ENCODE measurements around the gene EME1. TPM values are rescaled to one million over a fixed set of nuclear protein-coding genes. Genes with fewer than 3 reads are reported as not detected.

EME1 gene
- total RNA-seq, 2 donors from 2014 or later, result 14.1 to 26.8 TPM

DNA sequence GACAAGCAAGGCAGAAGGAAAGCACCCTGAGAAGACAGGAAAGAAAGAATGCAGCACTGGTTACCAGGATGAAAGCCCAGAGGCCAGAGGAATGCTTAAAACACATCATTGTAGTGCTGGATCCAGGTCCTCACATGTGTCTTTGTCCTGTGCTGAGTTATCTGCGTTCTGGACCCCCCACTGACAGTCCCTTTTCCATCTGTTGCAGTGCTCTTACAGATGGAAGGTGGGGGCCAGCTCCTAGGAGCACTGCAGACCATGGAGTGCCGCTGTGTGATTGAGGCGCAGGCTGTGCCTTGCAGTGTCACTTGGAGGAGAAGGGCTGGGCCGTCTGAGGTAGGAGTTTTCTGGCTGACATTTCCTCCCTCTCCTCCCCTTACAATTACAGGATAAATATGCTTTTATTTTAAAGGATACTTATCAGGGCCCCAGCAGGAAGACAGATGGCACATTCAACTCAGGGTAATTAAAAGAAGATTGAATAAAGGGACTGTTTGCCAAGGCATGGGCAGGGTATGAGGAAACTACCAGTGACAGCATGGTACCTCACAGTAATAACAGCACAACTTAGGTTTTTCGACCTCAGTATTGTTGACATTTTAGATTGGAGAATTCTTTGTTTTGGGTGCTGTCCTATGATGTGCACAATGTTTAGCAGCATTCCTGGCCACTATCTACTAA, 3.0 kb downstream of the EME1 start:
- no peak overlapping the region for H3K4me3 Mint-ChIP-seq
- Histone ChIP-seq H3K27ac (ENCODE audit: low read depth, low read length) (no peak overlapping the region), H3K27me3 (ENCODE audit: control insufficient read depth, insufficient read depth, low read length, poor library complexity, severe bottlenecking) (no peaks in the 10 kb centered on the region), H3K36me3 (ENCODE audit: control insufficient read depth, insufficient read depth, low read length) (peaks cover 37% of the 10 kb centered on the region), H3K9ac (ENCODE audit: extremely low read depth, low read length, poor library complexity, severe bottlenecking) (no peak overlapping the region), H3K4me3 (ENCODE audit: low read length) (no peak overlapping the region), H3K4me1 (ENCODE audit: control insufficient read depth, insufficient read depth, low read length) (peaks cover 5% of the 10 kb centered on the region), H3K9me3 (ENCODE audit: control insufficient read depth, low read length) (no peaks in the 10 kb centered on the region)
- H3K4me1 Mint-ChIP-seq, result peaks cover 6% of the 10 kb centered on the region
- DNase-seq, result no peak
- TF ChIP-seq CTCF (conservative IDR thresholded peaks at IDR 0.05), result no peak
- H3K9me3 Mint-ChIP-seq, result no peaks in the 10 kb centered on the region
- 91 to 100% methylated on average over 1 to 5 of the region's 5 CpGs for WGBS, 2 experiments (ENCODE audit: insufficient coverage in 1 of 2, insufficient read length in 1 of 2)
- H3K27ac Mint-ChIP-seq, result no peak overlapping the region
- H3K36me3 Mint-ChIP-seq (ENCODE audit: low read depth), result peaks cover 21% of the 10 kb centered on the region
- H3K27me3 Mint-ChIP-seq (ENCODE audit: insufficient read depth), result no peaks in the 10 kb centered on the region

DNA sequence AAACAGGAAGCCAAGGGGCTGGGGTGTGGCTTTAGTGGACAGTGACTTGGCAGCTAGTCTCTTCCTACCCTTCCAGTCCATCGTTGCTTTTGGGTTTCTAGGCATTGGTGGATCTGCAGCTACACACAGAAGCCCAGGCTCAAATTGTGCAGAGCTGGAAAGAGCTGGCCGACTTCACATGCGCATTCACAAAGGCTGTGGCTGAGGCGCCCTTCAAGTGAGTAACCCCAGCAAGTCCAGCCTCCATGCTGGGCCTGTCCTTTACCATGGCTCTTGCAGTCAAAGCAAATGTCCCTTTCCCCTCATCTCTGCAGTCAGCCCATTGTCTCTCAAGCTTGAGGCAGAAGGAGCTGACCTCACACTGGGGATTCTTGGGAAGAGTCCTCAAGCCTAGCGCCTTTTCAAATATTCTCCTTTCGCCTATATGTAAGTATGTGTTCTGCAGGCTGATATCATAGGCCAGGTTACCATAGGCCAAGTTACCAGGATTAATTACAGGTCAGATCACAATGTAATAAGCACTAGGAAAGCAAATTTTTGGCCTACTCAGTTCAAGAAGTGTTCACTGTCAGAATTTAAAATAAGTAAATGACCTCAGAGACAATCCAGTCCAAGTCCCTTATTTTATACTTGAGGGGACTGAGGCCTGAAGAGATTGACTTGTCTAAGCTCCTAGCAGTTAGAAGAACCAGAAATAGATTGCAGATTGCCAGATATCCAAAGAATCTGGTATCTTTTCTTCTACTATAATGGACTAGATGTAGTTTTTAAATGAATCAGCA, 6.5 kb downstream of the EME1 start:
- Histone ChIP-seq H3K27ac (ENCODE audit: low read depth, low read length) (no peak overlapping the region), H3K4me3 (ENCODE audit: low read length) (no peak overlapping the region), H3K27me3 (ENCODE audit: control insufficient read depth, insufficient read depth, low read length, poor library complexity, severe bottlenecking) (no peaks in the 10 kb centered on the region), H3K36me3 (ENCODE audit: control insufficient read depth, insufficient read depth, low read length) (peaks cover 67% of the 10 kb centered on the region), H3K4me1 (ENCODE audit: control insufficient read depth, insufficient read depth, low read length) (peaks cover 5% of the 10 kb centered on the region), H3K9me3 (ENCODE audit: control insufficient read depth, low read length) (no peaks in the 10 kb centered on the region), H3K9ac (ENCODE audit: extremely low read depth, low read length, poor library complexity, severe bottlenecking) (no peak overlapping the region)
- Mint-ChIP-seq H3K27me3 (ENCODE audit: insufficient read depth) (no peaks in the 10 kb centered on the region), H3K9me3 (no peaks in the 10 kb centered on the region), H3K36me3 (ENCODE audit: low read depth) (peaks cover 38% of the 10 kb centered on the region), H3K4me1 (peaks cover 3% of the 10 kb centered on the region), H3K4me3 (no peak overlapping the region), H3K27ac (no peak overlapping the region)
- TF ChIP-seq CTCF (conservative IDR thresholded peaks at IDR 0.05), result no peak
- WGBS, 2 experiments (ENCODE audit: insufficient coverage in 1 of 2, insufficient read length in 1 of 2), result 94 to 95% methylated on average over 3 to 6 of the region's 6 CpGs
- DNase-seq, result no peak

GRCh38 chr17:50380369-50381259, 7.6 kb downstream of the EME1 start:
- H3K27ac Mint-ChIP-seq, result no peak overlapping the region
- Histone ChIP-seq H3K4me1 (ENCODE audit: control insufficient read depth, insufficient read depth, low read length) (peaks cover 5% of the 10 kb centered on the region), H3K4me3 (ENCODE audit: low read length) (no peak overlapping the region), H3K27me3 (ENCODE audit: control insufficient read depth, insufficient read depth, low read length, poor library complexity, severe bottlenecking) (no peaks in the 10 kb centered on the region), H3K9ac (ENCODE audit: extremely low read depth, low read length, poor library complexity, severe bottlenecking) (no peak overlapping the region), H3K36me3 (ENCODE audit: control insufficient read depth, insufficient read depth, low read length) (peaks cover 72% of the 10 kb centered on the region), H3K27ac (ENCODE audit: low read depth, low read length) (no peak overlapping the region), H3K9me3 (ENCODE audit: control insufficient read depth, low read length) (no peaks in the 10 kb centered on the region)
- peaks cover under 1% of the 10 kb centered on the region for H3K4me1 Mint-ChIP-seq
- WGBS, 2 experiments (ENCODE audit: insufficient coverage in 1 of 2, insufficient read length in 1 of 2), result 90 to 95% methylated on average over 8 to 13 of the region's 13 CpGs
- H3K27me3 Mint-ChIP-seq (ENCODE audit: insufficient read depth), result no peaks in the 10 kb centered on the region
- peak; percentile 42 for TF ChIP-seq CTCF (conservative IDR thresholded peaks at IDR 0.05)
- H3K9me3 Mint-ChIP-seq, result no peaks in the 10 kb centered on the region
- peaks cover 46% of the 10 kb centered on the region for H3K36me3 Mint-ChIP-seq (ENCODE audit: low read depth)
- no peak for DNase-seq
- H3K4me3 Mint-ChIP-seq, result no peak overlapping the region
